ENCODE results near the gene TFPT. TPM values are rescaled to one million over a fixed set of nuclear protein-coding genes. Genes with fewer than 3 reads are reported as not detected.

The TFPT gene
- total and polyA plus RNA-seq, 10 of the 15 experiments (the other 5 are each of a cell fraction or from before 2014, with no cell fraction given): 1.7 to 40.2 (median 25.6) TPM

GRCh38 chr19:54128796-54129616 lies 13.5 kb upstream of the TFPT start:
- no peak overlapping the region for H3K27ac ChIP-seq (ENCODE audit: control insufficient read depth, insufficient read depth)
- H3K79me2 ChIP-seq (ENCODE audit: control insufficient read depth, insufficient read depth, low read length): no peaks in the 10 kb centered on the region
- SMC1A ChIA-PET (ENCODE audit: uncharacterized antibody, unreplicated experiment): no interaction called here
- H3K27me3 ChIP-seq (replicated peaks in 1 of 2; ENCODE audit: control insufficient read depth in 2 of 2, insufficient read depth in 2 of 2, low read length in 1 of 2): no peaks in the 10 kb centered on the region
- DNase-seq (ENCODE audit: low read depth, low spot score) (no peak), ATAC-seq (no peak), FAIRE-seq (no peak)
- RAD21 ChIA-PET (ENCODE audit: unreplicated experiment): no interaction called here
- POLR2A ChIA-PET: no interaction called here
- no peak overlapping the region for H3K4me2 ChIP-seq (ENCODE audit: control insufficient read depth, insufficient read depth)
- peaks cover 2% of the 10 kb centered on the region; the same call in 2 of the 3 replicates for H3K9me3 ChIP-seq (replicated peaks; ENCODE audit: control insufficient read depth, insufficient read depth, low read length)
- no peak overlapping the region for H3K4me3 ChIP-seq
- intact Hi-C loops (cut with micrococcal nuclease; ENCODE audit: unreplicated experiment): no loop called here
- H4K20me1 ChIP-seq (ENCODE audit: control insufficient read depth, insufficient read depth): no peaks in the 10 kb centered on the region
- H3K4me1 ChIP-seq (ENCODE audit: control insufficient read depth, insufficient read depth, low read length): no peaks in the 10 kb centered on the region
- H3K9ac ChIP-seq (ENCODE audit: control insufficient read depth, insufficient read depth, low read length): no peak overlapping the region
- H3K36me3 ChIP-seq (ENCODE audit: control insufficient read depth in 2 of 2, insufficient read depth in 2 of 2, low read length in 1 of 2): peaks cover 0 to 22% of the 10 kb centered on the region in 2 experiments; a peak in 3 of 4 replicates
- over 99% methylated on average over 41 of the region's 41 CpGs for WGBS (ENCODE audit: insufficient coverage, insufficient replicate concordance, low lambda C conversion rate, missing lambda C conversion rate)
- no TSS peak for BruUV-seq (replicated peaks)
- TF ChIP-seq ATF3 (IDR thresholded peaks at IDR 0.05; ENCODE audit: borderline replicate concordance, extremely low read depth, low read depth, low read length): no peak
- TF ChIP-seq RUNX3 (IDR thresholded peaks at IDR 0.05; ENCODE audit: low read length): no peak
- TF ChIP-seq TCF3 (IDR thresholded peaks at IDR 0.05; ENCODE audit: borderline replicate concordance, insufficient read depth, low read depth, low read length): no peak
- no peak for TF ChIP-seq BCL3 (IDR thresholded peaks at IDR 0.05; ENCODE audit: borderline replicate concordance, insufficient read depth, low read depth, low read length, poor library complexity, severe bottlenecking)
- TF ChIP-seq CHD2 (IDR thresholded peaks at IDR 0.05; ENCODE audit: borderline replicate concordance, low read depth, low read length): no peak
- H2AFZ ChIP-seq (ENCODE audit: control insufficient read depth, low read depth, low read length): no peak overlapping the region
- in situ Hi-C loops (cut with MboI): loop anchor here (25.0 kb wide), 1 partner anchor 1533 kb away; the partner anchor contains the start of gene U2AF2
- CTCF ChIA-PET: no interaction called here

Measured in GM12878 (cell line).